KMS-11 (cell line): ENCODE data around the gene ADSS1.

Experiments used
- H2AFZ ChIP-seq: fragments of 200-600 bp; sonication (generic); 2 replicates; pipeline ENCODE4 v1.6.1; 2016; ENCODE audit warnings: antibody characterized with exemption, mixed run types, low read depth
- H3K27ac ChIP-seq: fragments of 200-600 bp; sonication (generic); 2 replicates; pipeline ENCODE4 v1.6.1; 2016; ENCODE audit warnings: mild to moderate bottlenecking, mixed run types
- H3K27me3 ChIP-seq: fragments of 200-600 bp; sonication (generic); 2 replicates; pipeline ENCODE4 v1.6.1; 2017; ENCODE audit warnings: mild to moderate bottlenecking, low read depth, mixed run types, moderate library complexity; ENCODE audit not compliant: insufficient read depth
- H3K36me3 ChIP-seq: fragments of 200-600 bp; sonication (generic); 2 replicates; pipeline ENCODE4 v1.6.1; 2017; ENCODE audit warnings: mild to moderate bottlenecking, mixed run types; ENCODE audit not compliant: insufficient read depth
- H3K4me1 ChIP-seq: fragments of 200-600 bp; sonication (generic); 2 replicates; pipeline ENCODE4 v1.6.1; 2016; ENCODE audit warnings: mild to moderate bottlenecking, low read depth, mixed run types; ENCODE audit not compliant: poor library complexity, severe bottlenecking
- H3K4me2 ChIP-seq: fragments of 200-600 bp; sonication (generic); 2 replicates; pipeline ENCODE4 v1.7.0; 2016; ENCODE audit warnings: mild to moderate bottlenecking, mixed run types
- H3K4me3 ChIP-seq: fragments of 200-600 bp; sonication (generic); IDR thresholded peaks from 2 replicates; pipeline ENCODE4 v1.6.1; 2017; ENCODE audit warnings: low read depth, low read length, mixed read lengths; ENCODE audit not compliant: insufficient read depth
- H3K79me2 ChIP-seq: fragments of 200-600 bp; sonication (generic); 2 replicates; pipeline ENCODE4 v1.6.1; 2016; ENCODE audit warnings: low read depth, mixed run types; ENCODE audit not compliant: insufficient read depth
- H3K9ac ChIP-seq: fragments of 200-600 bp; sonication (generic); 2 replicates; pipeline ENCODE4 v1.6.1; 2016; ENCODE audit warnings: mild to moderate bottlenecking, mixed run types
- H4K20me1 ChIP-seq: fragments of 200-600 bp; sonication (generic); 2 replicates; pipeline ENCODE4 v1.6.1; 2016; ENCODE audit warnings: mild to moderate bottlenecking, mixed run types; ENCODE audit not compliant: insufficient read depth
- CTCF ChIP-seq: fragments of 200-600 bp; sonication (generic); conservative IDR thresholded peaks from 2 replicates; pipeline ENCODE4 v1.6.1; 2017; ENCODE audit warnings: low read depth, mild to moderate bottlenecking, antibody characterized with exemption, low read length, moderate library complexity, mixed read lengths

Gene ADSS1

GRCh38 chr14:104782808-104783139 is 58.7 kb downstream of the ADSS1 start:
- H3K27ac ChIP-seq = no peak overlapping the region
- no peaks in the 10 kb centered on the region for H3K4me1 ChIP-seq
- H3K27me3 ChIP-seq = no peaks in the 10 kb centered on the region
- no peaks in the 10 kb centered on the region for H3K79me2 ChIP-seq
- no peak overlapping the region for H2AFZ ChIP-seq
- no peak for TF ChIP-seq CTCF
- no peak overlapping the region for H3K4me2 ChIP-seq
- H3K36me3 ChIP-seq = no peaks in the 10 kb centered on the region
- H4K20me1 ChIP-seq = no peaks in the 10 kb centered on the region
- no peak overlapping the region for H3K4me3 ChIP-seq
- H3K9ac ChIP-seq = no peak overlapping the region

DNA sequence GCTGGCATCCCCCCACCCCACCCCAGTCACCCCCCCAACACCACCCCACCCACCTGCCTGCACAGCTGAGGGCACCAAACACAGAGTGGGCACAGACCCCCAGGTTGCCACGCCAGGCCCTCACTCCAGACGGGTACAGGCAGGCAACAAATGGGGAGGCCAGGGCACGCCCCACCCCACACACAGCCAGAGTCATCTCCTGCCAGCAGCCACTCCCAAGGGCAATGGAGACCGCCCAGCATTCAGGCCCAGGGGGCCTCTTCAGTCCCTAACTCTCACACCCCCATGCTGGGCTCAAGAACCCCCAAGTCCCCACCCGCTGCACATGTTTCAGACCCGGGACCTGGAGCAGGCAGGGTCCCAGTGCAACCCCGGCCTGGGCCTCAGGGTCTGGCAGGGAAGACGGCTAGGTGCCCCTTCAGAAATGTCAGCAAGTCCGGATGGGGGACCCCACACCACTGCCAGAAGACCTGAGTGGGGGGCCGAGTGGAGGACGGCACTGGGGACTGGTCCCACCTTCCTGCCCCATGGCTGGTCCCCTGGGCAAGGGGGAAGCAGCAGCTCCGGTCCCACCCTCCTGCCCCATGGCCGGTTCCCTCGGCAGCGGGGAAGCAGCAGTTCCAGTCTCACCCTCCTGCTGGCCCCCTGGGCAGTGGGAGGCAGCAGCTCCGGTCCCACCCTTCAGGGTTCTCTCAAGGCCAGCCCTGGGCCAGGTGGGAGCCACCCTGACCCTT is 59.6 kb downstream of the ADSS1 start:
- Histone ChIP-seq H3K4me1 (no peaks in the 10 kb centered on the region), H3K4me2 (no peak overlapping the region), H4K20me1 (no peaks in the 10 kb centered on the region), H3K4me3 (no peak overlapping the region), H3K9ac (no peak overlapping the region), H3K27ac (no peak overlapping the region), H2AFZ (no peak overlapping the region), H3K79me2 (no peaks in the 10 kb centered on the region), H3K27me3 (no peaks in the 10 kb centered on the region), H3K36me3 (no peaks in the 10 kb centered on the region)
- TF ChIP-seq CTCF = no peak

- no peak for TF ChIP-seq CTCF
- Histone ChIP-seq H3K4me1 (no peaks in the 10 kb centered on the region), H3K27ac (no peak overlapping the region), H3K4me3 (no peak overlapping the region), H3K9ac (no peak overlapping the region), H3K36me3 (no peaks in the 10 kb centered on the region), H3K79me2 (no peaks in the 10 kb centered on the region), H3K27me3 (no peaks in the 10 kb centered on the region), H4K20me1 (no peaks in the 10 kb centered on the region), H2AFZ (no peak overlapping the region), H3K4me2 (no peak overlapping the region)
These were observed 60.2 kb downstream of the ADSS1 start for GRCh38 chr14:104784218-104784568.

DNA sequence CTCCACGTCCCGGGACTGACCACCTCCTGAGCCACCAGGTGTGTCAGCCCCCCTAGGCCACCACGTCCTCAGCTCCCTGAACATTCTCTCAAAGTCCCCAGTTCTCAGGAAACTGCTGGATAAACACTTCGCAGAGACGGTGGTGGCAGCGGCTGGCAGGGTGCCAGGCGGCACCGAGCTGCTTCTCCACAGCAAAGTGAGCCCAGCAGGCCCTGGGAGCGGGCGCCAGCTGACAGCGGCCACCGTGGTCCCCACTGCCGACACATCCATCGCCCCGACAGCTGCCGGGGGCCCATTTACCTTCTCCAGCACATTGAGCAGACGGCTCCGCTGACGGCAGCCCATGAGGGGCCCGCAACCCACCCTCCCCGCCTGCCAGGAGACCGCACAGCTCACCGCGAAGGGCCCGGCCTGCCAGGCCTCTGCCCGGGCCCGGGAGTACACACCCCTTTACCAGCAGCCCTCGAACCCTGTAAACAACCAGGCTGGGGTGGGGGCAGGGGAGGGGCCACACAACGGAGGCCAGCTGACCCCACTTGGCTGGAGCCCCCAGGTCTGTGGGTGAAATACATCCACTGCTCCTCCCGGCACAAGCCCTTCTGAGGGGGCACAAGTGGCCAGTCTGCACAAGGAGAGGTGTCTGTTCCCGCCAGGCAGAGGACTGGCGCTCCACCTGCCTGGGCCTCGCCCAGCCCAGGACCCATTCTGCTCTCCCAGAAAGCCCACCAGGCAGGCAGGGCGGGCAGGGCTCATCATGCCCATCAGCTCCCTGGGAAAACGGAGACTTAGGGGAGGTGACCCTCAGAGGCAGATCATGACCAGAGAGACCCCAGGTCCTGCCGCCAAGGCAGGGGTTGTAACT is 61.0 kb downstream of the ADSS1 start:
- no peak overlapping the region for H3K9ac ChIP-seq
- no peak overlapping the region for H3K4me3 ChIP-seq
- H2AFZ ChIP-seq = no peak overlapping the region
- H4K20me1 ChIP-seq = no peaks in the 10 kb centered on the region
- TF ChIP-seq CTCF = no peak
- H3K79me2 ChIP-seq = no peaks in the 10 kb centered on the region
- no peaks in the 10 kb centered on the region for H3K27me3 ChIP-seq
- H3K4me1 ChIP-seq = no peaks in the 10 kb centered on the region
- no peaks in the 10 kb centered on the region for H3K36me3 ChIP-seq
- H3K4me2 ChIP-seq = no peak overlapping the region
- H3K27ac ChIP-seq = no peak overlapping the region
